HG03095 (cell line): Measurements from ENCODE around the gene SYCP1.
"Not testable (repeated sequence)": the region's sequence is repeated elsewhere in the genome, so short reads cannot be mapped to it uniquely, and the experiment has no call there.

Source experiments
- ATAC-seq: cut with Tn5 transposase; IDR thresholded peaks from one replicate; pipeline ENCODE4 v1.9.1; 2021; ENCODE audit warnings: moderate library complexity; ENCODE audit not compliant: unreplicated experiment

SYCP1 gene

DNA sequence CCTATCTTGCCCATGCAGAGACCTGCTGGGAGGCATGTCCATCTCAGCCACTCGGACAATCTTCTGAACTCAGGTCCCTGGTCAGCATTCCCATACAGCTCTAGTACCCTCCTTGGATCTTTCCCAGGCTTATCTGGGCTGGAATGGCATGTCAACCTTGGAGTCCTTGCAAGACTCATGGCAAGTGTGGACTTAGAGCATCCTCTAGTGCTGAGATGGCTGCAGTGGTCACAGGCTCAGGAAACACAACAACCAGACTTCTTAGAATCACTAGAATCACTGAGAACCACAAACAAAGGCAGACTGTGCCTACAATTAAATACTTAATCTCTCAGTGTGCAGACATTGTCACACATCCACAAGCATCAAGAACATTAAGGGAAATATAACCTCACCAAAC is 101.9 kb downstream of the SYCP1 start:
- no peak for ATAC-seq

DNA sequence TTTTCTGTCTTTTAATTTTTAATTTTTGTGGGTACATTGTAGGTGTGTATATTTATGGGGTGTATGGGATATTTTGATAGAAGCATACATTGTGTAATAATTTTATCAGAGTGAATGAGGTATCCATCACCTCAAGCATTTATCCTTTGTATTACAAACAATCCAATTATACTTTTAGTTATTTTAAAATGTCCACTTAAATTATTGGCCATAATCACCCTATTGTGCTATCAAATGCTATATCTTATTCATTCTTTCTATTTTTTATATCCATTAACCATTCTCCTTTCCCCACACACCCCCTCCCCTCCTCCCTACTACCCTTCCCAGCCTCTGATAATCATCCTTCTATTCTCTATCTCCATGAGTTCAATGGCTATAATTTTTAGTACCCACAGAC is 104.8 kb downstream of the SYCP1 start:
- no peak for ATAC-seq

GRCh38 chr1:114976891-114977290 is 122.2 kb downstream of the SYCP1 start:
- ATAC-seq: no peak

DNA sequence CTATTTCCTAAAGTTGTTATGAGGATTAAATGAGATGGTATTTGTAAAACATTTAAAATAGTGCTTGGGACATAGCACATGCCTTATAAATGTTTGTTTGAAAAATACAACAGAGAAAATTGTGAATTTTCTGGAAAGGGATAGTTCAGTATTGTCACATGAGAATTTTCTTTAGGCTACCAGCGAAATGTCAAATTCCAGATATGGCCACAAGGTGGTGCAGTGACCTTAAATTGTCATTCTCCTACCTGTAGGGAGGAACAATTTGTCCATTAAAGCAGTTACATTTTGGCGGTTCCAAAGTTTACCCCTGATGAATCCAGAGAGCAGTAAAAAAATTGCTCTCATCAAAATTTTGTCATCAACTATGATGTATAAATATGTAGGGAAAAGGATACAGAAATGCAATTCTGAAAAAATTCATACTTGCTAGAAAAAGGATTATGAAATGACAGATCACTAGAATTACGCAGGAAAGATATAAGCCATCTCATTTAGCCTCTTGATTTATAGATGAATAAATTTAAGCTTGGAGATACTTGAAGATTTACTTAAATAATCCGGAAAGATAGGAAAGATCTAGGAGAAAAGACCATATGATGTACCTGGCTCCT is 124.7 kb downstream of the SYCP1 start:
- no peak for ATAC-seq

GRCh38 chr1:114982251-114982650 is 127.6 kb downstream of the SYCP1 start:
- no peak for ATAC-seq

DNA sequence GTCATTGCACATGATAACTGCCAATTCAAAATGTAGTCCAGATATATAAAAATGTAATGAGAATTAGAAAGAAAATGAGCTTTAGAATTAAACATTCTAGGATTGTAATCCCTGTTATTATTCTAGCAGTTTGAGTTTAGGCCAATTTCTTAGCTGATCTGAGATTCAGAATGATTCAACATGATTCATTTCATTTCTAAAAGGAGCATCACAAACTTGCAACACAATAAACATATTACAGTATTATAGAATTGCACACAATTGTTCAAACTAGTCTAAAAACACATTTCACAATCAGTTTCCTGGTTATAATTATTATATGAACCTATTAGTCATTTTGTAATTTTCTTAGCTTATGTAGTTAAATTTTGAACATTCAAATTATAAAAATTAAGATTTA is 131.6 kb downstream of the SYCP1 start:
- ATAC-seq: no peak

DNA sequence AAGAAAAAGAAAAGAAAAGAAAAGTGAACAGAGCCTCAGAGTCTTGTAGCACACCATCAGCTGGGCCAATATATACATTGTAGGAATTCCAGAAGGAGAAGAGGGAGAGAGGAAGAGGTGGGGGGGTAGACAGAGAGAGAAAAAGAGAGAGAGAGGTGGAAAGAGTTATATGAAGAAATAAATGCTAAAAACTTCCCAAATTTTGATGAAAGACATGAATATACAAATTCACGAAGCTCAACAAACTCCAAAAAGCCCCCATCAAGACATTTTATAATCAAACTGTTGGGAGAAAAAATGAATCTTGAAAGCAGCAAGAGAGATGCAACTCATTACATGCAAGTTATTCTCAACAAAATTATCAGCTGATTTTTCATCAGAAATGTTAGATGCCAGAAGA is 133.4 kb downstream of the SYCP1 start:
- ATAC-seq: no peak

- no peak for ATAC-seq
Measured at GRCh38 chr1:114997510-114998289, 143.0 kb downstream of the SYCP1 start.

DNA sequence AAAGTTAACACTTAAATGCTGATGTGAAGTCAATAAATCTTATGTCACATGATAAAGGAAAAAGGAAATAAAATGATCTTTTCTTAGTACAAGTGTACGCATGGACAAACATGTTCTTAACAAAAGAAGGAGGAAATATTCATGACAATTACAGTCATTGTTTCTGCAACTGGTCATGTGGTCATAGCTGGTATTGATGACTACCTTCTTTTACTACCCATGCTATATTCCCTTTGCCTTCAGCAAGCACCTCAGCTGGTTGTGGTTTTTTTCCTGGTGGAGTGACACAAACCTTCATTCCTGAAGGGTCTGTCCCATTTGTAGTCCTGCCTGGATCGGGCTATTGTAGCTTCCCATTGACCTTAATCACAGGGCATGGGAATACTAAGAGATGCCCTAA is 151.5 kb downstream of the SYCP1 start:
- ATAC-seq: no peak

- no peak for ATAC-seq
Measured at GRCh38 chr1:115012006-115012405, 157.3 kb downstream of the SYCP1 start.

GRCh38 chr1:115012434-115012833 is 157.8 kb downstream of the SYCP1 start:
- no peak for ATAC-seq

DNA sequence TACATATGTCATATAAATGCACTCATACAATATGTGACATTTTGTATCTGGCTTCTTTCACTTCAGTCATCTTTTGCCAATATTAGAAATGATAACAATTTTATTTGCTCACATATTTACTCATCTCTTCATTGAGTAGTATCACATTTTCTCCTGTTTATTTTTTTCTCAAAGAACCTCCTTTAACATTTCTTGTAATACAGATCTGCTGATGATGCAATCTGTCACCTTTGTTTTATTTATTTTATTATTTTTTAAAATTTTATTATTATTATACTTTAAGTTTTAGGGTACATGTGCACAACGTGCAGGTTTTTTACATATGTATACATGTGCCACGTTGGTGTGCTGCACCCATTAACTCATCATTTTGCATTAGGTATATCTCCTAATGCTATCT is 159.1 kb downstream of the SYCP1 start:
- ATAC-seq: no peak

- not testable (repeated sequence) for ATAC-seq
Measured at GRCh38 chr1:115019549-115019948, 164.9 kb downstream of the SYCP1 start.

DNA sequence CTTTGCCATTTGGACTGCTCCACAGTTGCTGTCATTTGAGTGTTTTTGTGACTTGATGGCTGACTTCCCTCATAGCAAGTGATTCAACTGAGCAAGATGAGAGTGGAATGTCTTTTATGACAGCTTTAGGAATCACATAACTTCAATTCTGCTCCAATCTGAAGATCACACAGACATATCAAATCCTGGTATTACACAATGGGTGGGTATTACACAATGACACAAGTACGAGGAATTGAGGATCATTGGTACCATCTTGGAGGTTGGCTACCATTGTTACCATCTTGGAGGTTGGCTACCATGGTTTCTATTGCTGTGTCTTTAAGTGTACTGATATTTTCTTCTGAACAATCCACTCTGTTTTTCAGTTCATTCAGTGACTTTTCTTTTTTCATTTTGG is 166.5 kb downstream of the SYCP1 start:
- ATAC-seq: no peak

GRCh38 chr1:115023593-115023992 is 168.9 kb downstream of the SYCP1 start:
- ATAC-seq: no peak

DNA sequence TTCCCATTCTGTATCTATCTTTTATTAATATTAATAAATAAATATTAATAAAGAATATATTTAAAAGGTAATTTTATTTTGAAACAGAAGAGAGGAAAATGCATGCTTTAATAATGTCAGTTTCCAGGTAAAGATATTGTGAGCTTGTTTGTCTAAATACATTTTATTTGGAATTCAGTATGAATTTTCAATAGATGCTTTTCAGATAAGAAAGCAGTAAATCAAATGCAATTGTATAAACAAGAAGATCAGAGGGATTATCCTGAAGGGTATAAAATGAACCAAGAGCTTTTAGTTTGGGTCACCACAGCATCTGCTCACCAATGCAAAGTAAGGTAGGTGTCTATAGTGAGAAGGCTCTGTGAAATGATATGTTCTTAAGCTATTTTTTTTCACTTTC is 174.9 kb downstream of the SYCP1 start, which contains the start of gene TSHB:
Gene TSHB, plus strand, starts transcription at position 301 of the 400 bp plus-strand sequence. CDS start 3,537 bp downstream, outside the sequence.
- ATAC-seq: no peak

- ATAC-seq: no peak
Measured at GRCh38 chr1:115031595-115031994, 176.9 kb downstream of the SYCP1 start.

DNA sequence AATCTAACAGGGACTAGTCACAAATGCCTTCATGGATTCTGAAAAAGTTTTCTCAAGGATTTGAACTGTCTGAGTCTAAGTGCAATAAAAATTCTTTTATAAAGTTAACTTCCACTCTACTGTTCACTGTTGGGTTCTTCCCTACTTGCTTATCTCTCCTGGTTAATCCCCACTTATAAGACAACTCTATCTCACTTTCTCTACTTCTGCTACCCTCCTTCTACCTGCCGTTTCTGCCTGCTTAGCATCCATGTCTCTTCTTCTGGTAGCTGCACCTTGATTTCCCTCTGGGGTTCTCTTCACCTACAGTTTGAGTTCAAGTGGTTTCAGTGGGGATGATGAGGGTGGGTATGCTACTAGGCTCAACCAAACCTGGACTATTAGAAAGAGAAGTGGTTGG is 181.0 kb downstream of the SYCP1 start:
- no peak for ATAC-seq

DNA sequence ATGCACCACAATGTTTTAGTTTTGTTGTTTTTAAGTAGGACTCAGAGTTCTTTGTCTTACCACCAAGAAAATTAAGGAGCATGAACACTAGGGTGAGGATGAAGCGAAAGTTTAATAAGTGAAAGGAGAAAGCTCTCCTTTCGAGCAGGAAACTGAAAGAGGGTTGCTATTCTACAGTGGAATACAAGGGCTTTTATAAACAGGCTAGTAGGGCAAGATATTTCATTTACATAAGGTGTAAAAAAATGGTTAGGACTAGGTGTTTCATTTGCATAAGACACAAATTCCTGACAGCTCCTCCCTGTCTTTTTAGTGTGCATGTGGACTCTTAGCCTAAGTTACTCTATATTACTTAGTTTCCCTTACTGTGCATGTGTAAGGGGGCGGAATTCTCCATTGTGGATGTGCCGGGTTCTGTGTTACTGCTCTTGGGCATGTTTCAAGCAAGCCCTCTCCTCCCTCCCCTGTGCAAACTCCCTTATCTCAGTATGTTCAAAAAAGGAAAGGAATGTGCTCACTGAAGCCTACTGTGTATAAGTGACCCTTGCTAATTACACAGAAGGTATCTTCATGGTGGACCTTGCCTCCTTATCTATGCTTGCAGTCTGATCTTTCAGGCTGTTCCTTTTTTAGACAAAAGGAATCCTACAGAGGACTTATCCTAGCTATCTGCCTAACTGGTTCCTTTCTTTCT is 182.3 kb downstream of the SYCP1 start:
- no peak for ATAC-seq

DNA sequence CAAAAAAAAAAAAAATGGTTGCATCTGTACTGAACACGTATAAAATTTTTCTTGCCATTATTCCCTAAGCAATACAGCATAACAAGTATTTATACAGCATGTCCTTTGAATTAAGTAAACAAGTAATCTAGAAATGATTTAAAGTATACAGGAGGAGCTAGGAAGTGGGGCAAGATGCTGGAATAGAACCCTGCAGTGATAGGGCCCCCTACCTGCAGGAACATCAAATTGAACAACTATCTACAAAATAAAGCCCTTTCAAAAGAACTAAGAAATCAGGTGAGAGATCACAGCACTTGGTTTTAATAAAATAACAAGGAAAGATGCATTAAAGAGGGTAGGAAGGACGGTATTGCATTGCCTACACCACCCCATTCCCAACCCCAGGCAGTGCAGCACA is 185.8 kb downstream of the SYCP1 start:
- no peak for ATAC-seq

DNA sequence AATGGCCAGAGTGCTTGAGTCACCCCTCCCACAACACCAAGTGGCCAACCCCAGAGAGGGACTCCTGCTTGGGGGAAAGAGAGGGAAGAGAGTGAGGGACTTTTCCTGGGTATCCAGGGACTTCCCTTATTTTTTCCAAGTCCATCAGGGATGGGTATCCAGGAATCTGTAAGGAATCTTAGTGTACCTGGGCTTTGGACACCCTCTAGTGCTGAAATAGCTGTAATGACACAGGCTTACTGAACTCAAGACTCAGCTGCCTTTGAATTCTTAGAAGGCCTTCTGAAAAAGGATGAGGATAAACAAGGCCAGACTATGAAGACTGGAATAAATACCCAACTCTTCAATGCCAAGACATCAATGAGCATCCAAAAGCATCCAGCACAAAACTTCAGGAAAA is 187.0 kb downstream of the SYCP1 start:
- no peak for ATAC-seq
